Stomach (tissue), 9 donors: ENCODE data around the gene TOMT. TPM values are rescaled to one million over a fixed set of nuclear protein-coding genes. Genes with fewer than 3 reads are reported as not detected.

Experiments used
- DNase-seq, 2 donors: peaks; one replicate each; pipeline versions ENCODE4 v3.0.0 to v3.0.0-alpha.2; 2013 to 2019
- H3K27ac ChIP-seq, 5 donors: fragments of 200-600 bp in 4 of 5; sonication (generic) in 4 of 5; one replicate each; pipeline ENCODE4 v1.5.1; 2013 to 2019; ENCODE audit warnings: mild to moderate bottlenecking in 1 of 5, moderate library complexity in 1 of 5
- H3K27me3 ChIP-seq, 3 donors: fragments of 200-600 bp; sonication (generic); one replicate each; pipeline ENCODE4 v1.5.1; 2017 to 2019; ENCODE audit warnings: mixed run types in 1 of 3
- H3K36me3 ChIP-seq, 4 donors: fragments of 200-600 bp; sonication (generic); 1 replicate in 3 of 4; 2 replicates in 1 of 4; pipeline ENCODE4 v1.5.1; 2016 to 2019
- H3K4me1 ChIP-seq, 4 donors: fragments of 200-600 bp; sonication (generic); one replicate each; pipeline ENCODE4 v1.5.1; 2016 to 2019
- H3K4me3 ChIP-seq, 4 donors: fragments of 200-600 bp; sonication (generic) in 3 of 4; one replicate each; pipeline ENCODE4 v1.5.1; 2016 to 2019; ENCODE audit warnings: mild to moderate bottlenecking in 1 of 4
- H3K9me3 ChIP-seq, 4 donors: fragments of 200-600 bp; sonication (generic); one replicate each; pipeline ENCODE4 v1.5.1; 2016 to 2019
- CTCF ChIP-seq, 7 experiments: fragments of 450-650 bp in 4 of 7; fragments of 200-600 bp in 3 of 7; sonication (generic) in 3 of 7; IDR thresholded peaks; one replicate each; pipeline ENCODE4 v1.5.1; 2016 to 2019; ENCODE audit warnings: antibody characterized with exemption in 7 of 7, control low read depth in 2 of 7, mild to moderate bottlenecking in 1 of 7
- EP300 ChIP-seq: sonication (generic); formaldehyde crosslinking; IDR thresholded peaks from one replicate; pipeline ENCODE4 v1.6.1; 2017; ENCODE audit warnings: antibody characterized with exemption
- POLR2A ChIP-seq, 4 donors: fragments of 450-650 bp; IDR thresholded peaks; one replicate each; pipeline ENCODE4 v1.6.1; 2016; ENCODE audit warnings: antibody characterized with exemption in 4 of 4, control low read depth in 2 of 4, mild to moderate bottlenecking in 1 of 4, moderate library complexity in 1 of 4
- POLR2AphosphoS5 ChIP-seq, 3 donors: sonication (generic); formaldehyde crosslinking; IDR thresholded peaks; one replicate each; pipeline ENCODE4 v1.6.1; 2016; ENCODE audit warnings: antibody characterized with exemption in 3 of 3
- WGBS, 5 donors: extraction: QIAGEN DNeasy Blood & Tissue Kit in 3 of 5; methylation state at CpG; one replicate each; pipeline versions ENCODE4 v1.1.5 to v1.1.7; 2013 to 2018; 5-methylcytosine and 5-hydroxymethylcytosine counted together
- intact Hi-C: fragments of 100-400 bp; cut with DNase I; formaldehyde crosslinking; loops from one replicate; pipeline ENCODE4 v1.15.1; 2023; ENCODE audit warnings: low total_unique reads
- polyA plus RNA-seq, 3 donors: library from polyadenylated mRNA; stranded (reverse); fragments of 200-250 nt; gene quantifications; one replicate each; pipeline ENCODE4 v1.2.3, GENCODE V29; 2013
- total RNA-seq, 5 donors: library from RNA; depleted of rRNA; stranded (reverse); fragments of >200 nt; gene quantifications; one replicate each; pipeline versions ENCODE4 v1.1.0 to v1.2.3, GENCODE V29; 2014 to 2016
- donor health status: healthy with polysubstance abuse.
- donor health status: Bipolar disorder and iron deficiency.
- donor health status: healthy.

TOMT gene
- total and polyA plus RNA-seq, 8 donors = not detected

GRCh38 chr11:72120930-72121329 is 15.2 kb downstream of the TOMT start:
- no peak for DNase-seq
- TF ChIP-seq POLR2AphosphoS5 (IDR thresholded peaks at IDR 0.05) = no peak
- no peak for TF ChIP-seq POLR2A (IDR thresholded peaks at IDR 0.05)
- TF ChIP-seq EP300 = no peak
- TF ChIP-seq CTCF (IDR thresholded peaks at IDR 0.05) = no peak
- no peak overlapping the region for H3K4me3 ChIP-seq
- no peaks in the 10 kb centered on the region for H3K9me3 ChIP-seq
- 74 to 88% (median 84%) methylated on average over 2 of the region's 2 CpGs for WGBS, 5 donors
- peaks cover 0 to 11% (median 0%) of the 10 kb centered on the region in 3 donors for H3K27me3 ChIP-seq
- intact Hi-C loops = no loop called here
- H3K4me1 ChIP-seq = no peaks in the 10 kb centered on the region
- no peaks in the 10 kb centered on the region for H3K36me3 ChIP-seq
- H3K27ac ChIP-seq = no peak overlapping the region

GRCh38 chr11:72122607-72123006 is 16.9 kb downstream of the TOMT start:
- no peak for TF ChIP-seq POLR2A (IDR thresholded peaks at IDR 0.05)
- TF ChIP-seq POLR2AphosphoS5 (IDR thresholded peaks at IDR 0.05) = no peak
- TF ChIP-seq EP300 = no peak
- no peak for TF ChIP-seq CTCF (IDR thresholded peaks at IDR 0.05)
- WGBS, 5 donors = 75 to 88% (median 79%) methylated on average over 1 of the region's 1 CpG
- no peak overlapping the region for H3K27ac ChIP-seq
- DNase-seq = no peak
- no peak overlapping the region for H3K4me3 ChIP-seq
- H3K36me3 ChIP-seq = no peaks in the 10 kb centered on the region
- intact Hi-C loops = no loop called here
- peaks cover 0 to 11% (median 0%) of the 10 kb centered on the region in 3 donors for H3K27me3 ChIP-seq
- H3K4me1 ChIP-seq = no peaks in the 10 kb centered on the region
- no peaks in the 10 kb centered on the region for H3K9me3 ChIP-seq

GRCh38 chr11:72123117-72123653 is 17.5 kb downstream of the TOMT start:
- H3K27me3 ChIP-seq = peaks cover 0 to 7% (median 0%) of the 10 kb centered on the region in 3 donors
- no peaks in the 10 kb centered on the region for H3K9me3 ChIP-seq
- intact Hi-C loops = no loop called here
- 53 to 61% (median 58%) methylated on average over 3 of the region's 3 CpGs for WGBS, 5 donors
- H3K36me3 ChIP-seq = no peaks in the 10 kb centered on the region
- no peak overlapping the region for H3K4me3 ChIP-seq
- H3K4me1 ChIP-seq = no peaks in the 10 kb centered on the region
- H3K27ac ChIP-seq = no peak overlapping the region
- no peak for TF ChIP-seq CTCF (IDR thresholded peaks at IDR 0.05)
- DNase-seq = no peak

- H3K27ac ChIP-seq = no peak overlapping the region
- intact Hi-C loops = no loop called here
- TF ChIP-seq EP300 (no peak), CTCF (IDR thresholded peaks at IDR 0.05) (no peak), POLR2AphosphoS5 (IDR thresholded peaks at IDR 0.05) (no peak), POLR2A (IDR thresholded peaks at IDR 0.05) (no peak)
- WGBS, 5 donors = 90 to 98% (median 94%) methylated on average over 6 of the region's 6 CpGs
- H3K36me3 ChIP-seq = no peaks in the 10 kb centered on the region
- H3K9me3 ChIP-seq = no peaks in the 10 kb centered on the region
- no peak overlapping the region for H3K4me3 ChIP-seq
- H3K4me1 ChIP-seq = no peaks in the 10 kb centered on the region
- DNase-seq = no peak
- no peaks in the 10 kb centered on the region for H3K27me3 ChIP-seq
Measured at GRCh38 chr11:72124046-72124445, 18.3 kb downstream of the TOMT start.
